ENCODE data around the gene OR11G2.
"Not testable (repeated sequence)": the region's sequence is repeated elsewhere in the genome, so short reads cannot be mapped to it uniquely, and the experiment has no call there.

DNA sequence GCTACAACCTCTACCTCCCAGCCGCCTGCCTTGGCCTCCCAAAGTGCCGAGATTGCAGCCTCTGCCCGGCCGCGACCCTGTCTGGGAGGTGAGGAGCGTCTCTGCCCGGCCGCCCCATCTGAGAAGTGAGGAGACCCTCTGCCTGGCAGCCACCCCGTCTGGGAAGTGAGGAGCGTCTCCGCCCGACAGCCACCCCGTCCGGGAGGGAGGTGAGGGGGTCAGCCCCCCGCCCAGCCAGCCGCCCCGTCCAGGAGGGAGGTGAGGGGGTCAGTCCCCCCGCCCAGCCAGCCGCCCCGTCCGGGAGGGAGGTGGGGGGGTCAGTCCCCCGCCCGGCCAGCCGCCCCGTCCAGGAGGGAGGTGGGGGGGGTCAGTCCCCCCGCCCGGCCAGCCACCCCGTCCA, 21.7 kb downstream of the OR11G2 start:
- TF ChIP-seq, protein P1, sequence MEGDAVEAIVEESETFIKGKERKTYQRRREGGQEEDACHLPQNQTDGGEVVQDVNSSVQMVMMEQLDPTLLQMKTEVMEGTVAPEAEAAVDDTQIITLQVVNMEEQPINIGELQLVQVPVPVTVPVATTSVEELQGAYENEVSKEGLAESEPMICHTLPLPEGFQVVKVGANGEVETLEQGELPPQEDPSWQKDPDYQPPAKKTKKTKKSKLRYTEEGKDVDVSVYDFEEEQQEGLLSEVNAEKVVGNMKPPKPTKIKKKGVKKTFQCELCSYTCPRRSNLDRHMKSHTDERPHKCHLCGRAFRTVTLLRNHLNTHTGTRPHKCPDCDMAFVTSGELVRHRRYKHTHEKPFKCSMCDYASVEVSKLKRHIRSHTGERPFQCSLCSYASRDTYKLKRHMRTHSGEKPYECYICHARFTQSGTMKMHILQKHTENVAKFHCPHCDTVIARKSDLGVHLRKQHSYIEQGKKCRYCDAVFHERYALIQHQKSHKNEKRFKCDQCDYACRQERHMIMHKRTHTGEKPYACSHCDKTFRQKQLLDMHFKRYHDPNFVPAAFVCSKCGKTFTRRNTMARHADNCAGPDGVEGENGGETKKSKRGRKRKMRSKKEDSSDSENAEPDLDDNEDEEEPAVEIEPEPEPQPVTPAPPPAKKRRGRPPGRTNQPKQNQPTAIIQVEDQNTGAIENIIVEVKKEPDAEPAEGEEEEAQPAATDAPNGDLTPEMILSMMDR (IDR thresholded peaks at IDR 0.05) = not testable (repeated sequence)
- TF ChIP-seq POLR2AphosphoS5 (IDR thresholded peaks at IDR 0.05; ENCODE audit: low read depth, low read length) = not testable (repeated sequence)
- TF ChIP-seq, protein P2, sequence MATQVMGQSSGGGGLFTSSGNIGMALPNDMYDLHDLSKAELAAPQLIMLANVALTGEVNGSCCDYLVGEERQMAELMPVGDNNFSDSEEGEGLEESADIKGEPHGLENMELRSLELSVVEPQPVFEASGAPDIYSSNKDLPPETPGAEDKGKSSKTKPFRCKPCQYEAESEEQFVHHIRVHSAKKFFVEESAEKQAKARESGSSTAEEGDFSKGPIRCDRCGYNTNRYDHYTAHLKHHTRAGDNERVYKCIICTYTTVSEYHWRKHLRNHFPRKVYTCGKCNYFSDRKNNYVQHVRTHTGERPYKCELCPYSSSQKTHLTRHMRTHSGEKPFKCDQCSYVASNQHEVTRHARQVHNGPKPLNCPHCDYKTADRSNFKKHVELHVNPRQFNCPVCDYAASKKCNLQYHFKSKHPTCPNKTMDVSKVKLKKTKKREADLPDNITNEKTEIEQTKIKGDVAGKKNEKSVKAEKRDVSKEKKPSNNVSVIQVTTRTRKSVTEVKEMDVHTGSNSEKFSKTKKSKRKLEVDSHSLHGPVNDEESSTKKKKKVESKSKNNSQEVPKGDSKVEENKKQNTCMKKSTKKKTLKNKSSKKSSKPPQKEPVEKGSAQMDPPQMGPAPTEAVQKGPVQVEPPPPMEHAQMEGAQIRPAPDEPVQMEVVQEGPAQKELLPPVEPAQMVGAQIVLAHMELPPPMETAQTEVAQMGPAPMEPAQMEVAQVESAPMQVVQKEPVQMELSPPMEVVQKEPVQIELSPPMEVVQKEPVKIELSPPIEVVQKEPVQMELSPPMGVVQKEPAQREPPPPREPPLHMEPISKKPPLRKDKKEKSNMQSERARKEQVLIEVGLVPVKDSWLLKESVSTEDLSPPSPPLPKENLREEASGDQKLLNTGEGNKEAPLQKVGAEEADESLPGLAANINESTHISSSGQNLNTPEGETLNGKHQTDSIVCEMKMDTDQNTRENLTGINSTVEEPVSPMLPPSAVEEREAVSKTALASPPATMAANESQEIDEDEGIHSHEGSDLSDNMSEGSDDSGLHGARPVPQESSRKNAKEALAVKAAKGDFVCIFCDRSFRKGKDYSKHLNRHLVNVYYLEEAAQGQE (IDR thresholded peaks at IDR 0.05; ENCODE audit: insufficient read depth in 1 of 2, low read depth in 2 of 2, low read length in 1 of 2) = not testable (repeated sequence)
